ENCODE results near the gene ZNF45. TPM values are rescaled to one million over a fixed set of nuclear protein-coding genes. Genes with fewer than 3 reads are reported as not detected.
A peak's percentile ranks its signal among the peaks of the same experiment; 100 is the strongest.
"Not testable (repeated sequence)": the region's sequence is repeated elsewhere in the genome, so short reads cannot be mapped to it uniquely, and the experiment has no call there.

The ZNF45 gene
- total RNA-seq, 1 donor from 2014 or later, result 10.2 TPM

DNA sequence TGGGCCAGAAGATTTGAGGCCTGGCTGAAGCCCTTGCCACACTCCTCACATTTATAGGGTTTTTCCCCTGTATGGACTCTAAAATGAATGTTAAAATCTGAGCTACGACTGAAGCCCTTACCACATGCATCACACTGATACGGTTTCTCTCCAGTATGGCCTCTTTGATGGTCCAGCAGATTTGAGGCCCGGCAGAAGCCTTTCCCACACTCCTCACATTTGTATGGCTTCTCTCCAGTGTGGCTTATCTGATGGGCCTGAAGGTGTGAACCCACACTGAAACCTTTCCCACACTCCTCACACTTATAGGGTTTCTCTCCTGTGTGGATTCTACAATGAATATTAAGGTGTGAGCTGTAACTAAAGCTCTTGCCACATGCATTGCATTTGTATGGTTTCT, 21.0 kb downstream of the ZNF45 start:
- DNase-seq (ENCODE audit: extremely low read depth, low read depth, low spot score), result no peak

DNA sequence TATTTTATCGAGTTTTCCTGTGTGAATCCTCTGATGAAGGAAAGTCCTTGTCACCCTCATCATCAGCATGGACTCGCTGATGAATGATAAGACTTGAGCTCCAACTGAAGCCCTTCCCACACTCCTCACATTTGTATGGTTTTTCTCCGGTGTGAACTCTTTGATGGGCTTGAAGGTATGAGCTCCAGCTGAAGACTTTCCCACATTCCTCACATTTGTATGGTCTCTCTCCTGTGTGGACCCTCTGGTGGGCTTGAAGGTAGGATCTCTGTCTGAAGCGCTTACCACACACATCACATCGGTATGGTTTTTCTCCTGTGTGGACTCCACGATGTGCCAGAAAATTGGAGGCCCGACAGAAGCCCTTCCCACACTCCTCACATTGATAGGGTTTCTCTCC, 21.7 kb downstream of the ZNF45 start:
- no peak for DNase-seq (ENCODE audit: extremely low read depth, low read depth, low spot score)

DNA sequence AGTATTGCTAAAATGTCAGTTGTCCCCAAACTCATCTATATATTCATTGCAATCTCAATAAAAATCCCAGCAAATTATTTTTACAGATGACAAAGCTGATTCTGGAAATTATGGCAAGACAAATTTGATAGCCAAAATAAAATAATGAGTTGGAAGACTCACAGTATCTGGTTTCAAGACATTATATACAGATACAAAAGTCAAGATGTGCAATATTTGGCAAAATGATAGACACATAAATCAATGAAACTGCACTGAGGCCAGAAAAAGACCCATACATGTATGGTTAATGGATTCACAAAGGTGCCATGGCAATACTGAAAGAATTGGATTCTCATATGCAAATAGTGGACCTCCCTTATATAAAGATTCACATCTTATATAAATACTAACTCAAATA, 24.2 kb downstream of the ZNF45 start:
- no peak for DNase-seq (ENCODE audit: extremely low read depth, low read depth, low spot score)

DNA sequence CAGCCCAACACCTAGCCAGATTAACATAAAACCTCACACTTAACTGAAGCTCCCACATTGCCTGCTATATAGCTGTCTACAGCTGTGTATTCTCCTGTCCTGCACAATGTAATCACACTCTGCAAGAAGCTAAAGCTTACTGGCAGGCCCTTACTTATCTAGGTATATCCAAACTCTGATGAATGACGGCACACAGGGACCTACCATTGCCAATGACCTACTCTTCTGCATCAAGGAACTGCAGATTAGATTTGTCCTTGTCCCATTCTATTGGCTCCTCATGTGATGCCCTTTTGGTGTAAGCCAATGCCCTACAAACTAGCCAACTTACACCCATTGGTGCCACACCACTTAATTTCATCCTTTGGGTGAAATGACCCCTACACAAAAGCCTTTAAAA, 26.4 kb downstream of the ZNF45 start:
- no peak for DNase-seq (ENCODE audit: extremely low read depth, low read depth, low spot score)

DNA sequence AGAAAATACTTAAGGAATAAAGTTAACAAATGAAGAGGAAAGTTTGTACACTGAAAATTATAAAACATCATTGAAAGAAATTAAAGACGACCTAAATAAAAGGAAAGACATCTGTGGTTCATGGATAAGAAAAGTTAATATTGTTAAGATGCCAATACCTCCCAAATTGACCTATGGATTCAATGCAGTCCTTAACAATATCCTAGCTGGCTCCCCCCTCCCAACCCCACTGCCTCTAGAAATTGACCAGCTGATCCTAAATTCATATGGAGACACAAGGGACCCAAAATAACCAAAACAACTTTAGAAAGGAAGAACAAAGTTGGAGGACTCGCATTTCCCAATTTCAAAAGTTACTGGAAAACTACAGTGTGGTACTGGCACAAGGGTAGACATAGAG, 28.3 kb downstream of the ZNF45 start:
- DNase-seq (ENCODE audit: extremely low read depth, low read depth, low spot score), result no peak

DNA sequence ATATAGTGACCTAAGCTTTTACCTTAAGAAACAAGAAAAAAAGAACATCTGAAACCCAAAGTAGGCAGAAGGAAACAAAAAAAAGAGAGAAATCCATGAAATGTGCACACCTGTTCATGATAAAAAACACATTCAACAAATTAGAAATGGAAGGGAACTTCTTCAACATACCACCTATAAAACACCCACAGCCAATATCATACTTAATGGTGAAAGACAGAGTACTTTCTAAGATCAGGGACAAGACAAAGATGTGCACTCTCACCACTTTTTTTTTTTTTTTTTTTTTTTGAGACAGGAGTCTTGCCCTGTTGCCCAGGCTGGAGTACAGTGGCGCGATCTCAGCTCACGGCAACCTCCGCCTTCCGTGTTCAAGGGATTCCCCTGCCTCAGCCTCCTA, 29.2 kb downstream of the ZNF45 start:
- DNase-seq (ENCODE audit: extremely low read depth, low read depth, low spot score), result no peak

DNA sequence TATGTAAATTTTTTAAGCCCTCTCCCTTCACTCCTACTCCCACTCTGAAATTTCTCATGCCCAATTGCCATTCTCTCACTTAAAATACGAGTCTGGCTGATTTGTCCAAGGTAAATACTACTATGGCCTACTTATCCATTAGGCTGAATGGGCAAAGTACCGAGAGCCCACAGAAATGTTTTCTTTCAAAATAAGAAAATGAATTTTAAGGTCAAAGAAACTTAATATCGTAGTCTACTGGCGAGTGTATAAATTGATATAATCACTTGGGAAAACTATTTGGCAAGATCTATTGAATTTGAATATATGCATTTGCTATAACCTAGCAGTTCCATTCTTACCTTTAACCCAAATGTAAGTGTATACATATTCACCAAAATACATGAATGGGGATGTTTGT, 32.7 kb downstream of the ZNF45 start:
- DNase-seq (ENCODE audit: extremely low read depth, low read depth, low spot score), result no peak

DNA sequence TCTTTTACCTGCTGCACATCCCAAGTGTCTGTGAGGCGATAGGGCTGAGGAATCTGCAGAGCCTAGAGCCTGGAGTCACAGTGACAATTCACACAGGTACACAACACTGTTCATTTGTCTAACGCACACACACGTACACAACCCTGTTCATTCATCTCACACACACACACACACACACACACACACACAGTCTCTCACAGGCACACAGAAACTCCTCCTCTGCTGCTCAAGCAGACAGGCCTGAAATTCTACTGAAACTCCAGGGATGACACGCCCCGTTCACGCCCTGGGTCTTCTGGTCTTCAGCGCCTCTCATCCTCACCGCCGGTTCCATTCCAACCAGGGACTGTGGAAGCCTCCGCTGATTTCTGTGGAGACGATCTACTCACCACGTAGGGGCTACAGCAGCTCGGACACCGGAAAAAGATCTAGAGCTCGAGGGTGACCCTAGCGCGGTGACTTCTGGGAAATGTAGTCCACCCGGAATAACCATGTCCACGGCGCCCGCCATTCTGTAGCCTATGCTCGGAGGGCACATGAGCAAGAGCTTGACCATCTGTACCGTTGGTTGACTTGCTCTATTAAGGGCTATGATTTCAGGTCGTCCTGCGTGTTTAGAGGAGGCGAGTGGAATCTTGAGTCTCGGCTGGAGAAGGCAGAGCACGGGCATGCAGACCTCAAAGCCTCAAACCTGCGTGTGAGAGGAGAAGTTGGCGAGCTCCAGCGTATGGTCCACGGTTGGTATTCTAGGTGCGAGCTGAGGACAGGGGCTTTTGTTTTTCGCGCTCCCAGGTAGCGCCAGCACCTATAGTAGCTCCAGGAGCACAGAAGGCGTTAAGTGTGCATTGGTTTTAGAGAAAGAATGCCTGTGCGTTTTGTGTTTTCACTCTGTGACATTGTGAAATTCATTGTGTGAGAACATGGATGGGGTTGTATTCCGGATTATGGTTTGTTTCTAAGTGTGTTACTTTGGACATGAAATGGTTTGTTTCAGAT, 33.4 kb downstream of the ZNF45 start:
- peak; percentile 67 for DNase-seq (ENCODE audit: extremely low read depth, low read depth, low spot score)

DNA sequence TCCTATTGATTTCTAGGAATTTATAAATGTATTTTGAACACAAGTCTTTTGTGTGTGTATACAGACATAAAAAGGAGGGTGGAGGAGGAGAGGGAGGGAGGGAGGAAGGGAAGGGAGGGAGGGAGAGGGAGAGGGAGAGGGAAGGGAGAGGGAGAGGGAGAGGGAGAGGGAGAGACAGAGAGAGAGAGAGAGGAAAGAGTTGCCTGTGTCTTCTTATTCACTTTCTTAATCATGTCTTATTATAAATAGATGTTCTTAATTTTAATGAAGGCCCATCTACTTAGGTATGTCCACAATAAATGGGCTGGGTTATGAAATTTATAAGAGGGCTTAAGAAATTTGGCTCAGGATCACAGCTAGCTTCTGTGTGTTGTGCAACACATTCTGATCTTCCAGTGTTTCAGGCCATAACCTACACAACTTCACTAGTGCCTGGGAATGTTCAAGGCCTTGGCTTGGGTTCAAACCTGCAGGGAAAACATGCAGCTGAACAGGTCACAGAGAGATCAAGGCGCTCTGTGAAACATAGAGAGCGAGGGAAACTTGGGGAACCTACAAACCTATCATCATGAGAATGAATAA, 39.3 kb downstream of the ZNF45 start:
- no peak for DNase-seq (ENCODE audit: extremely low read depth, low read depth, low spot score)

DNA sequence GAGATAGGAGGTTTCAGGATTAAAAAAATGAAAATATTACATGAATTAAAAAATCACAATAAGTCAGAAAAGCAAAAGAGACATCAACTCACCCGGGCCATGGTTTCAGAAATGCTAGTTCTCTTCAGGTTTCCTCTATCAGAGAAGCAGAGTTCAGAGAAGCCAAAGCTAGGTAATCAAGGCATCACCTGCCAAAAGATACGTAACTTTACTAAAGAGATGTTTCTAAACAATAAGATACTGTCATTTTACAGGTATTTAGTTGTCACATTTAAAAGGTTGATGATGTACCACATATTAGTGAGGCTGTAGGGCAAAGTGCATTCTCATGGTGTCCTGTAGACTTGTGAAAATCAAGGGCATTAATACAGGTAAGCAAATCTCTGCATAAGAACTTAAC, 51.2 kb downstream of the ZNF45 start, which contains the start of gene ZNF404:
ZNF404 (minus strand) TSS at position 101 of the 400 bp plus-strand sequence.
- no peak for DNase-seq (ENCODE audit: extremely low read depth, low read depth, low spot score)

DNA sequence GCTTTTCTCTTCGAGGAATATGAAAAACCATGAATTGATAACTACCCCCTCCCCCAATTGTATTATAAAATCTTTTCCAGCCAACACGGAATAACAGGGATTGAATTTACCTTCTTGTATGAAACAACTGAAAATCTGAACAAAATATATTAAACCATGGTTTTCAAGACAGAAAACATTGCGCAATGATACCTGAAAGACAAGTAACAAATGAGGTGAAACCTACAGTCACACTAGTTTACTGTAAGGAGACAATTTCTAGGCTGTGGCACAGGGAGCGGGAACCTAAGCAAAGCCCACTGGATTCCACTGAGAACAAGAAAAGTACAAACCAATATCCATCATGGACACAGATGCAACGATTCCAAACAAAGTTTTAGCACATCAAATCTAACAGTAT, 54.6 kb downstream of the ZNF45 start:
- no peak for DNase-seq (ENCODE audit: extremely low read depth, low read depth, low spot score)

DNA sequence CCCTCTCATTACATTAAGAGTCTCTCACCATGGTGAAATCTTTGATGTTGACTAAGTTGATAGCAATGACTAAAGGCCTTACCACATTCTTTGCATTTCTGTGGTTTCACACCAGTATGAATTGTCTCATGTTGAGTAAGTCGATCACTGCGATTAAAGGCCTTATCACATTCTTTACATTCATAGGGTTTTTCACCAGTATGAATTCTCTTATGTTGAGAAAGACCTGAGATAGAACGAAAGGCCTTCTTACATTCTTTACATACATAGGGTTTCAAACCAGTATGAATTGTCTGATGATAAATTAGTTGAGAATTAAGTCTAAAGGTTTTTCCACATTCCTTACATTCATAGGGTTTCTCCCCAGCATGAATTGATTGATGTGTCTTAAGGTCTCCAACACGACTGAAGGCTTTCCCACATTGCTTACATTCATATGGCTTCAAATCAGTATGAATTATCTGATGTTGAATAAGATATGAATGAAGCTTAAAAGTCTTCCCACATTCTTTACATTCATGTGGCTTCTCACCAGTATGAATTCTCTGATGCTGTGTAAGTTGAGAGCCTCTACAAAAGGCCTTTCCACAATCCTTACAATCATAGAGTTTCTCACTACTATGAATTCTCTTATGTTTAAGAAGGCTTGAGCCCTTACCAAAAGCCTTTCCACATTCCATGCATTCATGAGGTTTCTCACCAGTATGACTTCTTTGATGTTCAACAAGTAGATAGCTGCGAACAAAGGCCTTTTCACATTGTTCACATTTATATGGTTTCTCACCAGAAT, 62.3 kb downstream of the ZNF45 start:
- DNase-seq (ENCODE audit: extremely low read depth, low read depth, low spot score), result no peak

DNA sequence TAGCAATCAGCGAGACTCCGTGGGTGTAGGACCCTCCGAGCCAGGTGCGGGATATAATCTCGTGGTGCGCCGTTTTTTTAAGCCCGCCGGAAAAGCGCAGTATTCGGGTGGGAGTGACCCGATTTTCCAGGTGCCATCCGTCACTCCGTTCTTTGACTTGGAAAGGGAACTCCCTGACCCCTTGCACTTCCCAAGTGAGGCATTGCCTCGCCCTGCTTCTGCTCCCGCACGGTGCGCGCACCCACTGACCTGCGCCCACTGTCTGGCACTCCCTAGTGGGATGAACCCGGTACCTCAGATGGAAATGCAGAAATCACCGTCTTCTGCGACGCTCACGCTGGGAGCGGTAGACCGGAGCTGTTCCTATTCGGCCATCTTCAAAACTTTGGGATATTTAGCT, 68.2 kb downstream of the ZNF45 start:
- DNase-seq (ENCODE audit: extremely low read depth, low read depth, low spot score), result not testable (repeated sequence)

Other genes with a start within 250 kb of the ZNF45 start
- gene IRGC, start 219.2 kb downstream of the ZNF45 start, total RNA-seq, result not detected in 2 replicates
- gene SMG9, start 180.3 kb downstream of the ZNF45 start, total RNA-seq, result 21.3 and 24.5 TPM in 2 replicates
- 0.10 and 0.23 TPM in 2 replicates for gene KCNN4, start 154.3 kb downstream of the ZNF45 start, total RNA-seq
- 0.93 and 2.7 TPM in 2 replicates for gene LYPD5, start 132.8 kb downstream of the ZNF45 start, total RNA-seq
- gene ZNF283, start 108.0 kb downstream of the ZNF45 start, total RNA-seq, result 3.5 and 6.3 TPM in 2 replicates
- 0.93 and 2.4 TPM in 2 replicates for gene ZNF404, start 51.3 kb downstream of the ZNF45 start, total RNA-seq
- 4.1 and 5.1 TPM in 2 replicates for gene ZNF221, start 15.9 kb upstream of the ZNF45 start, total RNA-seq
- gene ZNF155, start 48.9 kb upstream of the ZNF45 start, total RNA-seq, result 4.5 and 6.1 TPM in 2 replicates
- gene ZNF230, start 67.7 kb upstream of the ZNF45 start, total RNA-seq, result 1.3 and 2.9 TPM in 2 replicates
- gene ZNF222, start 90.1 kb upstream of the ZNF45 start, total RNA-seq, result 2.9 and 3.2 TPM in 2 replicates
- 3.9 and 7.2 TPM in 2 replicates for gene ZNF223, start 116.8 kb upstream of the ZNF45 start, total RNA-seq
- 1.5 and 1.9 TPM in 2 replicates for gene ZNF284, start 136.9 kb upstream of the ZNF45 start, total RNA-seq
- 11.4 and 15.3 TPM in 2 replicates for gene ZNF224, start 159.1 kb upstream of the ZNF45 start, total RNA-seq
- gene ZNF225, start 178.1 kb upstream of the ZNF45 start, total RNA-seq, result 2.4 and 3.2 TPM in 2 replicates
- gene ZNF234, start 206.3 kb upstream of the ZNF45 start, total RNA-seq, result 3.6 and 5.3 TPM in 2 replicates
- 10.8 and 22.4 TPM in 2 replicates for gene ZNF226, start 229.8 kb upstream of the ZNF45 start, total RNA-seq

Measured in glomerular endothelial cell (primary cell).